CD4-positive, alpha-beta T cell (primary cell): ENCODE measurements around the gene SLC38A1. TPM values are rescaled to one million over a fixed set of nuclear protein-coding genes. Genes with fewer than 3 reads are reported as not detected.

Experiments used
- ATAC-seq: fragments of 200-7000 bp; cut with Tn5 transposase; one replicate; pipeline ENCODE4 v1.10.0; 2022; ENCODE audit warnings: mild to moderate bottlenecking; ENCODE audit not compliant: poor library complexity
- CTCF ChIA-PET: fragments of 350-600 bp; sonication (Branson Sonifier 250); formaldehyde crosslinking; loops from one replicate; lab custom pipeline; 2021; ENCODE audit warnings: antibody characterized with exemption, inconsistent platforms; lab: Charles Lee
- POLR2A ChIA-PET: fragments of 350-600 bp; sonication (Branson Sonifier 250); formaldehyde crosslinking; loops from one replicate; lab custom pipeline; 2021; ENCODE audit warnings: antibody characterized with exemption, inconsistent platforms; lab: Charles Lee
- DNase-seq, 14 experiments: peaks; one replicate each; pipeline ENCODE4 v3.0.0-alpha.2; 2013 to 2020; ENCODE audit warnings: mixed read lengths in 2 of 14
- H3K27ac ChIP-seq, 2 donors: one replicate each; pipeline versions ENCODE4 v1.5.1 to v1.7.0; 2013; ENCODE audit warnings: low read length in 2 of 2, low read depth in 1 of 2, mild to moderate bottlenecking in 1 of 2
- H3K27me3 ChIP-seq, 2 experiments: 1 replicate in 1 of 2; 2 replicates in 1 of 2; pipeline versions ENCODE4 v1.6.1 to v1.7.0; 2013; ENCODE audit warnings: low read length in 2 of 2, control low read depth in 1 of 2, mild to moderate bottlenecking in 1 of 2, moderate library complexity in 1 of 2; ENCODE audit not compliant: insufficient read depth in 2 of 2, control insufficient read depth in 1 of 2
- H3K36me3 ChIP-seq: one replicate; pipeline ENCODE4 v1.6.1; 2013; ENCODE audit warnings: low read length, control low read depth; ENCODE audit not compliant: insufficient read depth
- H3K4me1 ChIP-seq: one replicate; pipeline ENCODE4 v1.6.1; 2013; ENCODE audit warnings: low read length, control low read depth; ENCODE audit not compliant: insufficient read depth
- H3K4me3 ChIP-seq: one replicate; pipeline ENCODE4 v1.5.1; 2013; ENCODE audit warnings: mild to moderate bottlenecking, low read length, moderate library complexity
- H3K9me3 ChIP-seq, 2 experiments: 1 replicate in 1 of 2; 2 replicates in 1 of 2; pipeline versions ENCODE4 v1.6.1 to v1.7.0; 2013; ENCODE audit warnings: low read length in 2 of 2, mild to moderate bottlenecking in 2 of 2, control low read depth in 1 of 2, moderate library complexity in 1 of 2; ENCODE audit not compliant: control insufficient read depth in 1 of 2, insufficient read depth in 1 of 2
- H3K27ac Mint-ChIP-seq: one replicate; pipeline ENCODE4 v1.8.0; 2020; ENCODE audit warnings: mixed read lengths
- H3K27me3 Mint-ChIP-seq: one replicate; pipeline ENCODE4 v1.8.0; 2021; ENCODE audit warnings: mixed read lengths
- H3K36me3 Mint-ChIP-seq: one replicate; pipeline ENCODE4 v1.8.0; 2021; ENCODE audit warnings: low read depth, mixed read lengths
- H3K4me1 Mint-ChIP-seq: one replicate; pipeline ENCODE4 v1.8.0; 2021; ENCODE audit warnings: low read depth, mixed read lengths
- H3K4me3 Mint-ChIP-seq: one replicate; pipeline ENCODE4 v1.8.0; 2020; ENCODE audit warnings: mild to moderate bottlenecking, mixed read lengths
- H3K9me3 Mint-ChIP-seq: one replicate; pipeline ENCODE4 v1.8.0; 2020; ENCODE audit warnings: mixed read lengths
- intact Hi-C, 2 experiments: fragments of 100-400 bp; cut with DNase I in 1 of 2; cut with micrococcal nuclease in 1 of 2; formaldehyde crosslinking; loops; one replicate each; pipeline versions ENCODE4 v1.15.1 to v1.9.0; 2023 to 2025; cut with DNase I, micrococcal nuclease
- total RNA-seq, 174 experiments: library from RNA in 2 of 174; stranded (reverse) in 2 of 174; gene quantifications; one replicate each; pipeline ENCODE4 v1.2.3 and lab custom pipeline; 2021 to 2026
- TF ChIP-seq, protein P1 (sequence below): fragments of 200-600 bp; IDR thresholded peaks from one replicate; pipeline ENCODE4 v1.8.0; 2022; ENCODE audit warnings: antibody characterized with exemption, mild to moderate bottlenecking

Gene SLC38A1
- total RNA-seq, 2 experiments from 2014 or later = 327 to 346 TPM

- Mint-ChIP-seq H3K36me3 (peaks cover 84% of the 10 kb centered on the region), H3K4me1 (peaks cover 67% of the 10 kb centered on the region), H3K4me3 (peak overlapping the region; percentile 48), H3K27ac (peak overlapping the region; percentile 75), H3K9me3 (peaks cover 2% of the 10 kb centered on the region), H3K27me3 (no peaks in the 10 kb centered on the region)
- H3K27ac ChIP-seq = no peak overlapping the region
- POLR2A ChIA-PET = interaction anchor here (0.6 to 1.6 kb wide), 2 partner anchors 82 to 170 kb away, joined by 3 to 4 read pairs; partner anchors contain the start of gene SLC38A1
- no peak for ATAC-seq
- H3K9me3 ChIP-seq = no peaks in the 10 kb centered on the region
- H3K27me3 ChIP-seq = no peaks in the 10 kb centered on the region
- no peaks in the 10 kb centered on the region for H3K4me1 ChIP-seq
- CTCF ChIA-PET = no interaction called here
- peaks cover 36% of the 10 kb centered on the region for H3K36me3 ChIP-seq
- intact Hi-C loops = no loop called here
- DNase-seq = no peak
- no peak overlapping the region for H3K4me3 ChIP-seq
- TF ChIP-seq, protein P1, sequence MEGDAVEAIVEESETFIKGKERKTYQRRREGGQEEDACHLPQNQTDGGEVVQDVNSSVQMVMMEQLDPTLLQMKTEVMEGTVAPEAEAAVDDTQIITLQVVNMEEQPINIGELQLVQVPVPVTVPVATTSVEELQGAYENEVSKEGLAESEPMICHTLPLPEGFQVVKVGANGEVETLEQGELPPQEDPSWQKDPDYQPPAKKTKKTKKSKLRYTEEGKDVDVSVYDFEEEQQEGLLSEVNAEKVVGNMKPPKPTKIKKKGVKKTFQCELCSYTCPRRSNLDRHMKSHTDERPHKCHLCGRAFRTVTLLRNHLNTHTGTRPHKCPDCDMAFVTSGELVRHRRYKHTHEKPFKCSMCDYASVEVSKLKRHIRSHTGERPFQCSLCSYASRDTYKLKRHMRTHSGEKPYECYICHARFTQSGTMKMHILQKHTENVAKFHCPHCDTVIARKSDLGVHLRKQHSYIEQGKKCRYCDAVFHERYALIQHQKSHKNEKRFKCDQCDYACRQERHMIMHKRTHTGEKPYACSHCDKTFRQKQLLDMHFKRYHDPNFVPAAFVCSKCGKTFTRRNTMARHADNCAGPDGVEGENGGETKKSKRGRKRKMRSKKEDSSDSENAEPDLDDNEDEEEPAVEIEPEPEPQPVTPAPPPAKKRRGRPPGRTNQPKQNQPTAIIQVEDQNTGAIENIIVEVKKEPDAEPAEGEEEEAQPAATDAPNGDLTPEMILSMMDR = no peak
Observed at GRCh38 chr12:46186088-46186487, 82.8 kb downstream of the SLC38A1 start.

DNA sequence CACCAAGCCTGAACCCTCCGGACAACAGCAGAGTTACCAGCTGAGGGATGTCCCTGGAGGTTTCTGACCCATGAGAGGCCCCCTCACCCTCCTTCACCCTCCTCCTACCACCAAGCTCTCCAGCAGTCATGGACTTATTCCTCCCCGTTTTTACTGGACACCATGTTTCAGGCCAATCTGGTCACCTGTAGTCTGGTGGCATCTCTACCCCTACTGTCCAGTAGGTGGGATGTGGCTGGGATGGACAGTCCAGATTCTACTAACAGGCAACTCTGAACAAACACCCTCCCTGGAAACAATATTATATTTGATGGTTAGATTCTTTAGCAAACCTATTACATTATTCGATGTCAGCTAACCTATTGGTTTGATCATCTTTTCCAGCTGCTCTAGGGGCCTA is 83.2 kb downstream of the SLC38A1 start:
- no peaks in the 10 kb centered on the region for H3K27me3 Mint-ChIP-seq
- peaks cover 80% of the 10 kb centered on the region for H3K36me3 Mint-ChIP-seq
- H3K27me3 ChIP-seq = no peaks in the 10 kb centered on the region
- H3K9me3 Mint-ChIP-seq = peaks cover 2% of the 10 kb centered on the region
- no peak overlapping the region for H3K27ac ChIP-seq
- TF ChIP-seq, protein P1 = no peak
- ChIA-PET CTCF (no interaction called here), POLR2A (interaction anchor here (1.6 to 2.0 kb wide), 2 partner anchors 29 to 83 kb away, joined by 4 to 6 read pairs; partner anchors contain the start of gene SLC38A1)
- no peak for ATAC-seq
- H3K4me3 ChIP-seq = no peak overlapping the region
- peaks cover 36% of the 10 kb centered on the region for H3K36me3 ChIP-seq
- DNase-seq = no peak
- peak overlapping the region; percentile 48 for H3K4me3 Mint-ChIP-seq
- no peaks in the 10 kb centered on the region for H3K9me3 ChIP-seq
- peak overlapping the region; percentile 75 for H3K27ac Mint-ChIP-seq
- peaks cover 64% of the 10 kb centered on the region for H3K4me1 Mint-ChIP-seq
- intact Hi-C loops = no loop called here
- no peaks in the 10 kb centered on the region for H3K4me1 ChIP-seq

DNA sequence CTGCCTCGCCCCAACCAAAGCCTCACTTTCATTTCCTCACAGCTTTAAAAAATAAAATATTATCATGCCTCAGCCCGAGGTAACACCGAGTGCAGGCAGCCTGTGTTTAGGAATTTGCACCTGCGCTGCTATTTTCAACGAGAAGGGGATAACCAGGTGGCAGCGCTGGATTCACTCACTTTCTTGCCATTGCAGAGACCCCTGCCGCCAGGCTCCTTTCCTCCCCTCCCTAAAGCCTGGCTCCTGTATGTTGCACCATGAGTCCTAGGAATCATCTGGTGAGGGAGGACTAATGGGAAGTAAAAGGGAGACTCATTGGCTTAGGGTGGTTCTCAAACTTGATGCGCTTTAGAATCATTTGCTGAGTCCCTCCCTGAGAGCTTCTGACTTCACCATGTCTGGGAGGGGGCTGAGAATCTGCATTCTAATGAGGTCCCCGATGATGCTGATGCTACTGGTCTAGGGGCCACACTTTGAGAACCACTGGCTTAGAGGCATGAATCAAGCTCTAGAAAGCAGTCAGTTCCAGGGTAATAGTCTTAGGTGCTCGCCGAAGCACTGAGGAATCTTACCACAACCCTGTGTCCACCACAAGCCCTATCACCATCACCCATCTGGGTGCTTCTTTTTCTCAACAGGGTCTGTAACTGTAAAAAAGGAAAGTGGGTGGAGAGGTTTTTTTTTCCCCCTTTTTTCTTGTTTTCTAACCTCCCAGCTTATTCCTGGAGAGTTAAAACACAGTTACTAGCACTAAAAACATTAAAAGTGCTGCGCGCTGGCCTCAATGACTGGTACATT is 83.8 kb downstream of the SLC38A1 start:
- CTCF ChIA-PET = no interaction called here
- Histone ChIP-seq H3K4me3 (no peak overlapping the region), H3K27ac (no peak overlapping the region), H3K4me1 (peaks cover under 1% of the 10 kb centered on the region), H3K36me3 (peaks cover 36% of the 10 kb centered on the region), H3K27me3 (no peaks in the 10 kb centered on the region), H3K9me3 (no peaks in the 10 kb centered on the region)
- Mint-ChIP-seq H3K4me3 (peak overlapping the region; percentile 48), H3K4me1 (peaks cover 68% of the 10 kb centered on the region), H3K27me3 (no peaks in the 10 kb centered on the region), H3K27ac (peak overlapping the region; percentile 22), H3K36me3 (peaks cover 73% of the 10 kb centered on the region), H3K9me3 (peaks cover under 1% of the 10 kb centered on the region)
- intact Hi-C loops = no loop called here
- POLR2A ChIA-PET = interaction anchor here (1.6 to 2.0 kb wide), 2 partner anchors 30 to 84 kb away, joined by 4 to 6 read pairs; partner anchors contain the start of gene SLC38A1
- no peak for DNase-seq
- TF ChIP-seq, protein P1 = no peak
- ATAC-seq = no peak
